NCI-H2196 (cell line): Measurements from ENCODE around the gene TAF3.
"Not testable (repeated sequence)": the region's sequence is repeated elsewhere in the genome, so short reads cannot be mapped to it uniquely, and the experiment has no call there.

Experiments
- DNase-seq: peaks from one replicate; lab custom pipeline; 2025; ENCODE audit not compliant: unreplicated experiment; lab: John Stamatoyannopoulos, UW

TAF3 gene

GRCh38 chr10:7968510-7969112, 150.3 kb downstream of the TAF3 start:
- no peak for DNase-seq

- DNase-seq, result no peak
Measured at GRCh38 chr10:7969623-7970022, 151.3 kb downstream of the TAF3 start.

- no peak for DNase-seq
Measured at GRCh38 chr10:7971949-7972348, 153.6 kb downstream of the TAF3 start.

- DNase-seq, result no peak
Measured at GRCh38 chr10:7972367-7972766, 154.1 kb downstream of the TAF3 start.

GRCh38 chr10:7980196-7980595, 161.9 kb downstream of the TAF3 start:
- no peak for DNase-seq

- no peak for DNase-seq
Measured at GRCh38 chr10:7982727-7983126, 164.4 kb downstream of the TAF3 start.

- no peak for DNase-seq
Measured at GRCh38 chr10:7984325-7984724, 166.0 kb downstream of the TAF3 start.

GRCh38 chr10:7984896-7985295, 166.6 kb downstream of the TAF3 start:
- DNase-seq, result no peak

GRCh38 chr10:7986851-7987250, 168.5 kb downstream of the TAF3 start:
- no peak for DNase-seq

- no peak for DNase-seq
Measured at GRCh38 chr10:7988989-7989388, 170.7 kb downstream of the TAF3 start.

- no peak for DNase-seq
Measured at GRCh38 chr10:7998831-7999230, 180.5 kb downstream of the TAF3 start.

- no peak for DNase-seq
Measured at GRCh38 chr10:8004469-8005000, 186.2 kb downstream of the TAF3 start.

GRCh38 chr10:8006274-8006999, 188.1 kb downstream of the TAF3 start:
- no peak for DNase-seq

- no peak for DNase-seq
Measured at GRCh38 chr10:8009031-8009430, 190.7 kb downstream of the TAF3 start.

- DNase-seq, result no peak
Measured at GRCh38 chr10:8013006-8013405, 194.7 kb downstream of the TAF3 start.

GRCh38 chr10:8013619-8014018, 195.3 kb downstream of the TAF3 start:
- no peak for DNase-seq

- no peak for DNase-seq
Measured at GRCh38 chr10:8014649-8015048, 196.3 kb downstream of the TAF3 start.

- no peak for DNase-seq
Measured at GRCh38 chr10:8017277-8017676, 199.0 kb downstream of the TAF3 start.

GRCh38 chr10:8023321-8023720, 205.0 kb downstream of the TAF3 start:
- no peak for DNase-seq

GRCh38 chr10:8023851-8024250, 205.5 kb downstream of the TAF3 start:
- DNase-seq, result no peak

GRCh38 chr10:8026349-8027259, 208.3 kb downstream of the TAF3 start:
- no peak for DNase-seq

- not testable (repeated sequence) for DNase-seq
Measured at GRCh38 chr10:8031211-8031610, 212.9 kb downstream of the TAF3 start.
